HL-60 (cell line): ENCODE data around the gene TBC1D1.

Source experiments
- DNase-seq, 2 experiments: peaks; one replicate each; pipeline ENCODE4 v3.0.0-alpha.2; 2010 to 2020; ENCODE audit warnings: low read depth in 1 of 2, low spot score in 1 of 2
- H3K27ac ChIP-seq: fragments of 250-450 bp; sonication (Bioruptor Pico); replicated peaks from 2 replicates; pipeline ENCODE4 v1.5.1; 2020; ENCODE audit warnings: mild to moderate bottlenecking, moderate library complexity
- H3K27me3 ChIP-seq: fragments of 250-450 bp; sonication (Bioruptor Pico); 2 replicates; pipeline ENCODE4 v1.5.1; 2021; ENCODE audit warnings: mild to moderate bottlenecking, moderate library complexity; ENCODE audit not compliant: insufficient read depth, poor library complexity, severe bottlenecking
- H3K4me3 ChIP-seq: replicated peaks from 2 replicates; pipeline ENCODE4 v1.5.1; 2011; ENCODE audit warnings: mild to moderate bottlenecking, control low read depth, low read length; ENCODE audit not compliant: insufficient read depth
- CTCF ChIP-seq: IDR thresholded peaks from one replicate; pipeline ENCODE4 v1.5.1; 2011; ENCODE audit warnings: low read length, control low read depth, inconsistent platforms; ENCODE audit not compliant: insufficient read depth
- GABPA ChIP-seq: IDR thresholded peaks from 2 replicates; pipeline ENCODE4 v1.6.1; 2012; ENCODE audit warnings: low read depth
- POLR2AphosphoS5 ChIP-seq: IDR thresholded peaks from 2 replicates; pipeline ENCODE4 v1.6.1; 2012; ENCODE audit warnings: low read depth
- REST ChIP-seq: IDR thresholded peaks from 2 replicates; pipeline ENCODE4 v1.6.1; 2012; ENCODE audit warnings: low read depth; ENCODE audit not compliant: insufficient replicate concordance
- SPI1 ChIP-seq: IDR thresholded peaks from 2 replicates; pipeline ENCODE4 v1.6.1; 2012; ENCODE audit warnings: low read depth, mild to moderate bottlenecking, borderline replicate concordance

The TBC1D1 gene

GRCh38 chr4:37908488-37909331, 17.8 kb downstream of the TBC1D1 start:
- Histone ChIP-seq H3K4me3 (no peak overlapping the region), H3K27ac (no peak overlapping the region), H3K27me3 (no peaks in the 10 kb centered on the region)
- TF ChIP-seq REST = no peak
- no peak for TF ChIP-seq CTCF
- peak; percentile 67; the same call in 1 of the 2 replicates for TF ChIP-seq SPI1
- no peak for TF ChIP-seq GABPA
- DNase-seq = peak in 1 of 2 experiments; percentile 8

GRCh38 chr4:37909332-37910090, 18.6 kb downstream of the TBC1D1 start:
- no peak overlapping the region for H3K27ac ChIP-seq
- H3K4me3 ChIP-seq = no peak overlapping the region
- no peak for DNase-seq
- TF ChIP-seq CTCF = no peak
- no peak for TF ChIP-seq GABPA
- no peak for TF ChIP-seq SPI1
- no peak for TF ChIP-seq REST
- TF ChIP-seq POLR2AphosphoS5 = no peak
- H3K27me3 ChIP-seq = no peaks in the 10 kb centered on the region

GRCh38 chr4:37910091-37910486, 19.2 kb downstream of the TBC1D1 start:
- TF ChIP-seq POLR2AphosphoS5 (no peak), SPI1 (no peak), REST (no peak), GABPA (no peak), CTCF (no peak)
- Histone ChIP-seq H3K27me3 (no peaks in the 10 kb centered on the region), H3K4me3 (no peak overlapping the region), H3K27ac (no peak overlapping the region)
- DNase-seq = no peak
